Loucy (cell line): ENCODE data around the gene FOXP1.

Experiments used
- H2AFZ ChIP-seq: fragments of 200-600 bp; sonication (generic); 2 replicates; pipeline ENCODE4 v1.6.0; 2016; ENCODE audit warnings: antibody characterized with exemption, mild to moderate bottlenecking, low read length, moderate library complexity
- H3F3A ChIP-seq: fragments of 200-600 bp; 2 replicates; pipeline ENCODE4 v1.6.0; 2016; ENCODE audit warnings: antibody characterized with exemption, low read depth, mild to moderate bottlenecking
- H3K27me3 ChIP-seq: fragments of 200-600 bp; sonication (generic); 2 replicates; pipeline ENCODE4 v1.6.1; 2014; ENCODE audit warnings: low read length, mild to moderate bottlenecking; ENCODE audit not compliant: insufficient read depth, poor library complexity, severe bottlenecking
- H3K36me3 ChIP-seq: fragments of 200-600 bp; sonication (generic); 2 replicates; pipeline ENCODE4 v1.6.1; 2016; ENCODE audit warnings: low read length; ENCODE audit not compliant: insufficient read depth
- H3K4me1 ChIP-seq: fragments of 200-600 bp; sonication (generic); 2 replicates; pipeline ENCODE4 v1.5.1; 2014; ENCODE audit warnings: low read length, mild to moderate bottlenecking; ENCODE audit not compliant: insufficient read depth, poor library complexity, severe bottlenecking
- H3K4me2 ChIP-seq: fragments of 200-600 bp; sonication (generic); 2 replicates; pipeline ENCODE4 v1.6.0; 2014; ENCODE audit warnings: antibody characterized with exemption, low read length, low read depth, mild to moderate bottlenecking; ENCODE audit not compliant: poor library complexity, severe bottlenecking
- H3K4me3 ChIP-seq: fragments of 200-600 bp; sonication (generic); 2 replicates; pipeline ENCODE4 v1.5.1; 2014; ENCODE audit warnings: low read length, mild to moderate bottlenecking, mixed read lengths; ENCODE audit not compliant: poor library complexity, severe bottlenecking
- H3K79me2 ChIP-seq: fragments of 200-600 bp; sonication (generic); 2 replicates; pipeline ENCODE4 v1.6.1; 2014; ENCODE audit warnings: low read length; ENCODE audit not compliant: insufficient read depth
- H3K9ac ChIP-seq: fragments of 200-600 bp; sonication (generic); 2 replicates; pipeline ENCODE4 v1.6.0; 2014; ENCODE audit warnings: mild to moderate bottlenecking, low read depth, low read length, moderate library complexity; ENCODE audit not compliant: poor library complexity, severe bottlenecking
- H3K9me2 ChIP-seq: fragments of 200-600 bp; sonication (generic); replicated peaks from 2 replicates; pipeline ENCODE4 v1.6.1; 2016; ENCODE audit warnings: low read depth, low read length, mixed read lengths
- H3K9me3 ChIP-seq: fragments of 200-600 bp; sonication (generic); 2 replicates; pipeline ENCODE4 v1.6.1; 2014; ENCODE audit warnings: mild to moderate bottlenecking, antibody characterized with exemption, low read length, low read depth; ENCODE audit not compliant: insufficient read depth
- H4K20me1 ChIP-seq: fragments of 200-600 bp; sonication (generic); 2 replicates; pipeline ENCODE4 v1.6.0; 2014; ENCODE audit warnings: antibody characterized with exemption, low read length, mild to moderate bottlenecking; ENCODE audit not compliant: insufficient read depth, poor library complexity, severe bottlenecking
- CTCF ChIP-seq: fragments of 200-600 bp; sonication (generic); conservative IDR thresholded peaks from 2 replicates; pipeline ENCODE4 v1.5.1; 2014; ENCODE audit warnings: mild to moderate bottlenecking, antibody characterized with exemption, low read length
- EZH2phosphoT487 ChIP-seq: fragments of 200-600 bp; IDR thresholded peaks from 2 replicates; pipeline ENCODE4 v1.6.1; 2018; ENCODE audit warnings: antibody characterized with exemption, mild to moderate bottlenecking, moderate library complexity, borderline replicate concordance

Gene FOXP1

DNA sequence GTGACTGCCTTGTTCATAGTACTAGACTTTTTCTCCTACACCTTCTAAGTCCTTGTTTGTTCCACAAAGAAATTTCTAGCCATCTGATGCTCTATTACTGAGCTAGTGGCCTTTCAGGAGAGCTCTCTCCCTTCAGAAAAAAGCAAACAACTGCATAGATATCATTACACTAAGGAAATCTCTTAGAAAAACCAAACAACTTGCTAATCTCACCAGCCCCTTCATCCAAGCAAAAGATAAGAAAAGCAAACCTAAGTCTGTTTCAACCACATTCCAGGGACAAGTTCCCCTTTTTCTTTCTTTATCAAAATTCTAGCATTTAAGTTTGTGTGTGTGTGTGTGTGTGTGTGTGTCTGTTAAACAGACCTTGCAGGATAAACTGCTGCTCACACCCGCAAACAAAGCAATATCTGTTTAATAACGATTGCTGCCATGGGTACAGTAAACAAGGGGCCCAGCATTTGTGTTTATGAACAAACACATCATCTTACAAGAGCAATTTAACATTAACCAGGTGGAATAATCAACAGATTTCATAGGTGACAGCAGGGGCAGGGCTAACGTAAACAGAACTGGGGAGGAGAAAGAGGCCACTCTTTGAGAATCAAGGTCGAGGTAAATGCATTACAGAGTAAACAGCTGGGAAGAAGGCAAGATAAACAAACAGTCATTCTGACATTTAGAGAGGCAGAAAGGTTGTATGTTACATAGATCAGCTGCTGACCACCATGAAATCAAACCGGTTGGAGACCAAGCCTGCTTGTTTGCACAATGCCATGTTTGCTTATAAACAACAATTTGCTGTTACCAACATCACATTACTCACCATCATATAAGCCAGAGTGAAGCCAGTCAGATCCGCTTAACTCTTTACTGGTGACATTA is 375.1 kb downstream of the FOXP1 start:
- no peak overlapping the region for H3K4me3 ChIP-seq
- H3K9ac ChIP-seq: no peak overlapping the region
- no peak for TF ChIP-seq CTCF
- no peak overlapping the region for H3K4me2 ChIP-seq
- H4K20me1 ChIP-seq: no peaks in the 10 kb centered on the region
- no peaks in the 10 kb centered on the region for H3F3A ChIP-seq
- H3K9me2 ChIP-seq: no peaks in the 10 kb centered on the region
- H2AFZ ChIP-seq: no peak overlapping the region
- H3K79me2 ChIP-seq: peaks cover 19% of the 10 kb centered on the region
- no peaks in the 10 kb centered on the region for H3K36me3 ChIP-seq
- peaks cover 10% of the 10 kb centered on the region for H3K4me1 ChIP-seq
- no peaks in the 10 kb centered on the region for H3K27me3 ChIP-seq
- no peaks in the 10 kb centered on the region for H3K9me3 ChIP-seq

DNA sequence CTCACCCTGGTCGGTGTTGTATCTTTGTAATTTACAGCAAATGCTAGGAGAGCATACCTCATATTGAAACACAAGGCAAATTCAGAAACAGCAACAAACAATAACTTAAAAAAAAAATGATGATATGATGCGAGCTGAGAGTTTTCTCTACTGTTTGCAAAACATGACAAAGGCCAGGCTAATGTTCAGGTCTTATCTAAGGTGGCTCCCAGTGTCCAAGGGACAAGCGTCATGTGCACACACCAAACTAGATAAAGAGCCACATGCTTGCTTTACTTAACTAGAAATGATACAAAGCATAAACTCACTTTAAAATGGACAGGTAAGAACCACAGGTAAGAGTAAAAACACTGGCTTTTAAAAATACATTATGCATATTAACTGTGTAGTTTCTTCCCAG is 375.9 kb downstream of the FOXP1 start:
- Histone ChIP-seq H3K4me2 (no peak overlapping the region), H3K4me3 (no peak overlapping the region), H2AFZ (no peak overlapping the region), H3K9ac (no peak overlapping the region), H3K9me3 (no peaks in the 10 kb centered on the region), H4K20me1 (no peaks in the 10 kb centered on the region), H3K36me3 (no peaks in the 10 kb centered on the region), H3F3A (no peaks in the 10 kb centered on the region), H3K4me1 (peaks cover 18% of the 10 kb centered on the region), H3K27me3 (no peaks in the 10 kb centered on the region), H3K9me2 (no peaks in the 10 kb centered on the region), H3K79me2 (peaks cover 19% of the 10 kb centered on the region)
- TF ChIP-seq EZH2phosphoT487 (no peak), CTCF (no peak)

DNA sequence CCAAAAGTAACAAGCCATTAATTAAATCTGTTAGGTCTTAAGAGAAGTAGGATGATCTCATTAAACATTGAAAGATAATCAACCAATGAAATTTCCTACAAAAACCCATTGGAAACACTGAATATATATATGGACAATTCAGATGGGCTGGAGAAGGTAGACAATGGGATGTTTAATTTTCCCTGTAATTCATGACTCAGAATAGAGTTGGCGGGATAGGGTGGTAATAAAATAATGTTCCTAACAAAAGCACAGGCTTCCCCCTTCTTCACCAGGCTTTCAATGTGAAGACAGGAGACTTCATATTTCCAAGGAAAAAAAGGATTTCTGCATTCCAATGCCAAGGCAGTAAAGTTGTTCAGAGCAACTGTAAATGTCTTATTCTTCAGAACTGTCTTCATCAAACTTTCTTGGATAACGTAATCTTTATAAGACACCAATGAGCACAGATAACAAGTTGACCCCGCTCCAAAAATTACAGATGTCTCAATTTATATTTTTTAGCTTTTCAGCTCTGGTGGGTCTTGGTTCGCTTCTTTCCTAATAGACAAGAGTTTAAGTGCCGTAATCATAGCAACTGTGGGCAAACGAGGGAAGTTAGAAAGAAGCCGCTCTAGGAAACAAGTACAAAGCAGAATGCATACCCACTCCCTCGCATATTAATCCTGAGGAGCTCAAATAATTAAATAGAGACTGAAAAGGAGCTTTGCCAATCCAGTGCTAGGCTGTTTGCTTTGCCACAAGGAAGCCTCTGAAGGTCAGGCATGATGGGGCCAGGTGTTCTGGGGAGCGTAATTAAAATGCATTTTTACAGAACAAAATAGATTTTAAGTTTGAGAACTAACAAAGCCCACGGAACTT is 377.0 kb downstream of the FOXP1 start:
- no peak overlapping the region for H3K9ac ChIP-seq
- no peaks in the 10 kb centered on the region for H3K36me3 ChIP-seq
- peaks cover 20% of the 10 kb centered on the region for H3K4me1 ChIP-seq
- H3K79me2 ChIP-seq: peaks cover 15% of the 10 kb centered on the region
- no peaks in the 10 kb centered on the region for H3K27me3 ChIP-seq
- no peaks in the 10 kb centered on the region for H3K9me2 ChIP-seq
- H3K4me3 ChIP-seq: no peak overlapping the region
- no peaks in the 10 kb centered on the region for H4K20me1 ChIP-seq
- no peak overlapping the region for H3K4me2 ChIP-seq
- no peaks in the 10 kb centered on the region for H3K9me3 ChIP-seq
- no peak overlapping the region for H2AFZ ChIP-seq
- TF ChIP-seq CTCF (no peak), EZH2phosphoT487 (no peak)
- H3F3A ChIP-seq: no peaks in the 10 kb centered on the region
